Measurements from ENCODE around the gene BTBD9.

The BTBD9 gene

DNA sequence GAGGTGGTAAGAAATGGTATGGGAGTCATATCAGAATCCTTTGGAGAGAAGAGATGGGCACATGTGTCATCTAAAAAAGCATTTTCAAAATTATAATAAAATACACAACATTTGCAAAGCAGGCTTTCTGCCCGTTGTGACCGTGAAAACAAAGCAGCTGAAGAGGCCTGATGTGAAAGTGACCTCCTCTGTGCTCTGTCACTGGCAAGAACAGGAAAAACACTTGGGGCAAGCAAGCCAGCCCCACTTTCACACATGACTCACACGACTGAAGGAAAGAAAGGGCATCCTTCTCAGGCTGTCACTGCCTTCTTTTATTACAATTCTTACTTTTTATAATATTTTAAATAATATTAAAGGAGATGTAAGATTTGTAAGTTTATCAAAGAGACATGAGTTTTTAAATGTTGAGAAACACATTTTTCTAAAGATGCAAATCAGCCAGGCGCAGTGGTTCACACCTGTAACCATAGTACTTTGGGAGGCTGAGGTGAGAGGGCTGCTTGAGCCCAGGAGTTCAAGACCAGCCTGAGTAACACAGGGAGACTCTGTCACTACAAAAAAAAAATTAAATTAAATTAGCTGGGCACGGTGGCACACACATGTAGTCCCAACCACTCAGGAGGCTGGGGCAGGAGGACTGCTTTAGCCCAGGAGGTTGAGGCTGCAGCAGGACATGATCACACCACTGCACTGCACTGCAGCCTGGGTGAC is 143.7 kb downstream of the BTBD9 start:
- DNase-seq (ENCODE audit: insufficient read length, low spot score), result no peak
- no peak for TF ChIP-seq POLR2A (IDR thresholded peaks at IDR 0.05; ENCODE audit: low read depth, low read length)
- FAIRE-seq, result peak; percentile 30

DNA sequence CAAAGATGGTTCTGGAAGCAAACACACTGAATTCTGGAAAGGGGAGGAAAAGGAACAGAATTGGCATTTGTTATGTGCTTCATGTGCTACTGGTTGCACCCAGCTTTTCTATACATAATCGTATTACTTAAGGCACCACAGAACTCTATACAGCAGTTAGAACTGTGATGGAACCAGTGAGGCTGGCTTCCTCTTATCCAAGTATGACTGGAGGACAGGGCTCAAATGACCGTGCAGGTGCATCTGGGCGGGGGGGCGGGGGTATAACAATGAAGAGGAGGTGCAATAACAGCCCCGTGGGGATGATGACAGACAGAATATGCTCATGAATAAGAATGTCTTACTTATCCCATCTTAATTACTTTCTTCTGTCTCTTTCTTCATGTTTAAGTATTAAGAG is 144.2 kb downstream of the BTBD9 start:
- FAIRE-seq (no peak), DNase-seq (ENCODE audit: insufficient read length, low spot score) (no peak)
- TF ChIP-seq POLR2A (IDR thresholded peaks at IDR 0.05; ENCODE audit: low read depth, low read length), result no peak

DNA sequence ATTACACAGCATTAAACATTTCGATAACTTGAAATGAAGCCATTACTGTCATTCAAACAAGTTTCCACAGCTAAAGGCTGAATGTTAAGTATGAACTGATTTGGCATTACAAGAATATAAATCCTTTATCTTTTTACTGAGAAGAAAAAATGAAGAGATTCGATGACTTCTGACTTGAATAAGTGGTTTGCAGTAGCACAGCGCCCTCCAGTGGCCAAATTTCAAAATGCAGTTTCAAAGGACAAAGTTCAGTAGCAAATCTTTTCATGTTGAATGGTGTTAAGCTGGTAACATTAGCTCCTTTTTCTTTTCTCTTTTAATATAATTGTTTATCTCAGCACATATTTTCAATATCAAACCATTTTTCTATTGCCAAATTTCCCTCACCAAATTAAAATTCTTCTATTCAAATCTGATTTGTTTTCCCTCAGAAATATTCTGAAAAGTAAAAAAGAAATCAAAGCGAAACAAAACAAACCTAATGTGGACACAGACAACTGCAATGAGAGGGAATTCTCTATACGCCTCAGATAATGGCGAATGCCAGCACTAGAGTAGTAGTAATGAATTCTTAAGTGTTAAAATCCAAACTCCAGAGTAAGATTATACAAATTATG is 145.7 kb downstream of the BTBD9 start:
- peak; percentile 96 for FAIRE-seq
- TF ChIP-seq POLR2A (IDR thresholded peaks at IDR 0.05; ENCODE audit: low read depth, low read length), result no peak
- no peak for DNase-seq (ENCODE audit: insufficient read length, low spot score)

DNA sequence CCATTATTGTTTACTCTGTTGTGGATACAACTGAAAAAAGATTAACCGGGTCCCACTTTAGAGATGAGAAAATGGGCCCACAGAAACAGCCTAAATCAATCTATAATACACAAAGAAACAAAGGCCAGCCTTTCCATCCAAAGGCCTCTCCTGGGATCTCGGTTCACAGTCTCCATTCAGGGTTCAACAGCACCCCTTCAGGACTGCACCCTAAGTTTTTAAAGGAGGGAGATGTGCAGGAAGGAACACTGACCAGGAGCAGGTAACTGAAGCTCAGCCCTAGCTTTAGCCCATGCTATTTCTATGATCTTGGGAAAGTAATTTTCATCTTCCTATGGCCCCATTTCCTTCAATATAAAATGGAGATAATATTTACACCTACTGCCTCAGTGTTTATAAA is 147.7 kb downstream of the BTBD9 start:
- TF ChIP-seq POLR2A (IDR thresholded peaks at IDR 0.05; ENCODE audit: low read depth, low read length), result no peak
- no peak for DNase-seq (ENCODE audit: insufficient read length, low spot score)
- peak; percentile 68 for FAIRE-seq

DNA sequence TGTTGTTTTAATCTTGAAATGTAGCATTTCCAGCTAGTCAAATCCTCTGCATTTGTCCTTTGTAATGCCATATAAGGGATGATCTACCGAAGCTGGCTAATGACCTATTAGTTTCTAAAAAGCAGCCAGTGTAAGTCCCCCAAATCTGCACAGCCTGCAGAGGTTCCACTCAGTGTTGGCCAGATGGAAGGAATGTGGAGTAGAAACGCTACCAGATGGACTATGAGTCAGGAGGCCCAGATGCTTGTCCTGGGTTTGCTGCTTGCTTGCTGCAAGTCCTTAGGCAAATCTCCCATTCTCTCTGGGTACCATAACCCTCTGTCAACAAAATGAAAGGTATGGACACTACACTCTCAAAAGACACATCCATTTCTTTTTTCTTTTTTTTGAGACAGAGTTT is 149.8 kb downstream of the BTBD9 start:
- FAIRE-seq (no peak), DNase-seq (ENCODE audit: insufficient read length, low spot score) (no peak)
- TF ChIP-seq POLR2A (IDR thresholded peaks at IDR 0.05; ENCODE audit: low read depth, low read length), result no peak

DNA sequence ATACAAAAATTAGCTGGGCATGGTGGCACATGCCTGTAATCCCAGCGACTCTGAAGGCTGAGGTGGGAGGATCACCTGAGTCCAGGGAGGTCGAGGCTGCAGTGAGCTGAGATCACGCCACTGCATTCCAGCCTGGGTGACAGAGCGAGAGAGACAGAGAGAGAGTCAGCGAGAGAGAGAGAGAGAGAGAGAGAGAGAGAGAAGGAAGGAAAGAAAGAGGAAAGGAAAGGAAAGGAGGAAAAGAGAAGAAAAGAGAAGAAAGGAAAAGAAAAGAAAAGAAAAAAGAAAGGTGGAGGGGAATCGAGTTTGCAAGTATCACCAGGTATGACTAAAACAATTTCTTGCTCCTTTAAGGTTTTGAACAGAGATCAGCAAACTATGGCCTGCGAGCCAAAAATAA is 152.3 kb downstream of the BTBD9 start:
- FAIRE-seq, result no peak
- no peak for TF ChIP-seq POLR2A (IDR thresholded peaks at IDR 0.05; ENCODE audit: low read depth, low read length)
- no peak for DNase-seq (ENCODE audit: insufficient read length, low spot score)

DNA sequence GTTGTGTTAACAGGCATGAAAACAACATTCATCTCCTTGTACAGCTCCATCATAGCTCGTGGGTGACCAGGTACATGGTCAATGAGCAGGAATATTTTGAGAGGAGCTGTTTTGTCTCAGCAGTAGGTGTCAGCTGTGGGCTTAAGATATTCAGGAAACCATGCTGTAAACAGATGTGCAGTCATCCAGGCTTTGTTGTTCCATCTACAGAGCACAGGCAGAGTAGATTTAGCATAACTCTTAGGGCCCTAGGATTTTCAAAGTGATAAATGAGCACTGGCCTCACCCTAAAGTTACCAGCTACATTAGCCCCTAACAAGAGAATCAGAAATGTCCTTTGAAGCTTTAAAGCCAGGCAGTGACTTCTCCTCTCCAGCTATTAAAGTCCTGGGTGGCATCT is 154.2 kb downstream of the BTBD9 start:
- no peak for FAIRE-seq
- no peak for DNase-seq (ENCODE audit: insufficient read length, low spot score)
- TF ChIP-seq POLR2A (IDR thresholded peaks at IDR 0.05; ENCODE audit: low read depth, low read length), result no peak

DNA sequence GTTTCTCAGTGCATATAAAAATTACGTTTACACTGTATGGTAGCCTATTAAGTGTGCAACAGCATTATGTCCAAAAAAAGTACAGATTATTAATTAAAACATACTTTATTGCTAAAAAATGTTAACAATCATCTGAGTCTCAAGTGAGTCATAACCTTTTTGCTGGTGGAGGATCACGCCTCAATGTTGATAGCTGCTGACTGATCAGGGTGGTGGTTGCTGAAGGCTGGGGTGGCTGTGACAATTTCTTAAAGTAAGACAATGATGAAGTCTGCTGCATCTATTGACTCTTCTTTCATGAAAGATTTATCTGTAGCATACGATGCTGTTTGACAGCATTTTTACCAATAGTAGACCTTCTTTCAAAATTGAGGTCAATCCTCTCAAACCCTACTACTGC is 155.1 kb downstream of the BTBD9 start:
- DNase-seq (ENCODE audit: insufficient read length, low spot score) (no peak), FAIRE-seq (no peak)
- TF ChIP-seq POLR2A (IDR thresholded peaks at IDR 0.05; ENCODE audit: low read depth, low read length), result no peak

DNA sequence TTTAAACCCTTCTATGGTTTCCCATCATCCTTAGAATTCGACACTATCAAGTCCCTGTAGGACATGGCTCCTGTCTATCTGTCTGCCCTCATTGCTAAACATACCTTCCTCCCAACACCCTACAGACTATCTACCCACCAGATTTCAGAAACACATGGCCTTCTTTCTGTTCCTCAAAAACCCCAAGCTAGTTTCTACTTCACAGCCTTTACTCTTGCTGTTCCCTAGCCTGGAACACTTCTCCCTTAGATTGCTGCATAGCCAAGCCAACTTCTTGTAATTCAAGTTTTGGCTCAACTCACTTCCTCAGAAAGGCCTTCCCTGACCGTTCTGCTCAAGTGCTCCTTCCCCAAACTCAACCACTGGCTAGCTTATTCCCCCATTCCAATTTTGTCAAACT is 156.2 kb downstream of the BTBD9 start:
- DNase-seq (ENCODE audit: insufficient read length, low spot score), result no peak
- no peak for FAIRE-seq
- no peak for TF ChIP-seq POLR2A (IDR thresholded peaks at IDR 0.05; ENCODE audit: low read depth, low read length)

DNA sequence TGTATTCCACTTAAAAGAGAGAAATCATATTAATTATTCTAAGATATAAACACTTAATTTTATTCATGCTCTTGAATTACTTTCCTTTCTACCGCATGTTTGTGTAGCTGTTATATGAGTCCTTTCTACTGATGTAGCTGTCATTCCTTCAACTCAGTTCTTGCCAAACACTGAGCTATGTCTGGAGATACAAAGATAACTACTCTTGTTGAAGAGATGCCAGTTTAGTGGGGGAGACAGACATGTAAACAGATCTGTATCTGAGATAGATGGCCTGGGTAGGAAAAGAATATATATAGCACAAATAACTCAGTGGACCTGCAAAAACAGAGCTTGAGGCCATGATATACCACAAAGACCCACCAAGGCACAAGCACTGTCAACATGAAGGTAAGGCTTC is 157.3 kb downstream of the BTBD9 start:
- FAIRE-seq, result no peak
- TF ChIP-seq POLR2A (IDR thresholded peaks at IDR 0.05; ENCODE audit: low read depth, low read length), result no peak

DNA sequence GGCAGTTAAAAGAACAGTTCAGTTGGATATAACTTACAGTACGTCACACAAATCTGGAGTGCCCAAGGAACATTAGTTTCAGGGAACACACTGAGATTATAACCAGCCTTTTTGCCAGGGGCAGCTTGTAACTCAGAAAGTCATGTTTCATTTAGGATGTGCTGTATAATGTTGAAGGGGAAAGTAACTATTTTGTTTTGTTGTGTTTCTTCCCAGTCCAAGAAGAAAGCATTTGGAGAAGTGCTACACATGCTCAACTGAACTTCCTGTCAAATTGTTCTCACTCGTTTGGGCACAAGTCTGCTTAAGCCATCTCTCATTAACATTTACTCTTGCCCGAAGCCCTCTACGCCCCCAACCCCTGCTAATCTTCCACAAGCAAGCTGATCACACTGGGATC is 157.9 kb downstream of the BTBD9 start:
- no peak for TF ChIP-seq POLR2A (IDR thresholded peaks at IDR 0.05; ENCODE audit: low read depth, low read length)
- no peak for DNase-seq (ENCODE audit: insufficient read length, low spot score)
- no peak for FAIRE-seq

More for the DNA sequence above, 157.3 kb downstream of the BTBD9 start:
- DNase-seq (ENCODE audit: insufficient read length, low spot score), result no peak

DNA sequence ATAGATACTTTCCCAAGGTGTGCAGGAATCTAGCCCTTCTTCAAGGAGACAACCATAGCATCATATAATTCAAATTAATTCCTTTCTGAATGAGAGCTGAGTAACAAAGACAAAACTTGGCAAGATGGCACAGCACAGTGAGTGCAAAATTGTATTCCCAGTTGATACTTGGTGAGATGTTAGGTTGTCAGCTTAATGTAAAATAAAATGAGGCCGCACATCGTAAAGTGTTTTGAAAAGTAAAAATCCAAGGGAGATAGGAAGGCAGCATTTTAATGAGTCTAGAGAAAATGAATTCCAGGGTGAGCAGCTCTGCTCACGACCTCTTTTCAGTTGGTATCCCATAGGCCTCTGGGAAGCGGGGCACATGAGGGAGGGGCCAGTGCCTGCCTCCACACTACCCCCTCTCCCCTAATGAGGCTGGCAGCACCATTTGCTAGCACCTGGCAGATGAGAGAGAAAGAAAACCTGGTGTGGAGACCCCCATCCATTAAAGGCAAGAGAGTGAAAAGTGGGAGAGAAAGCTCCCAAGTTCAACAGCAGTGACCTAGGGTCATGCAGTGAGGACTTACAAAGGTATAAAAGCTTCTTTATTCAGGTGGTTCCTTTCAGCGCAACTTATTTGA is 158.4 kb downstream of the BTBD9 start:
- no peak for FAIRE-seq
- DNase-seq (ENCODE audit: insufficient read length, low spot score), result no peak
- TF ChIP-seq POLR2A (IDR thresholded peaks at IDR 0.05; ENCODE audit: low read depth, low read length), result no peak

DNA sequence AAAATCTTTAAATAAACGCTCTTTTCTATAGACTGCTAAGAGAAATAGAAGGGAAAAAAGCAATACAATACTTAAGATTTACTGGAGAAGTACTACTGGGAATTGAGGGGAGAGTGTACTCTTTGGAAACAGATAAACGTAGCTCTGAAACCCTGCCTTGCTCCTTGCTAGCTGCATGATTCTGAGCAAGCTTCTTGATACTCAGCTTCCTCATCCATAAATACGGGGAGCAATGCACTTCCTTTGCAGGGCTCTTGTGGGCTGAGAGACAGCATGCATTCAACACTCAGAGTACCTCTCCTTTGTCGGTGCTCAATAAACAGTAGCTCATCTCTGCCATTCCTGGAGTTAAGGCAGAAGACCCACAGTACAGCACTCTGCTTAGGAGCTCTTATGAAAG is 159.7 kb downstream of the BTBD9 start:
- no peak for TF ChIP-seq POLR2A (IDR thresholded peaks at IDR 0.05; ENCODE audit: low read depth, low read length)
- no peak for DNase-seq (ENCODE audit: insufficient read length, low spot score)
- no peak for FAIRE-seq

DNA sequence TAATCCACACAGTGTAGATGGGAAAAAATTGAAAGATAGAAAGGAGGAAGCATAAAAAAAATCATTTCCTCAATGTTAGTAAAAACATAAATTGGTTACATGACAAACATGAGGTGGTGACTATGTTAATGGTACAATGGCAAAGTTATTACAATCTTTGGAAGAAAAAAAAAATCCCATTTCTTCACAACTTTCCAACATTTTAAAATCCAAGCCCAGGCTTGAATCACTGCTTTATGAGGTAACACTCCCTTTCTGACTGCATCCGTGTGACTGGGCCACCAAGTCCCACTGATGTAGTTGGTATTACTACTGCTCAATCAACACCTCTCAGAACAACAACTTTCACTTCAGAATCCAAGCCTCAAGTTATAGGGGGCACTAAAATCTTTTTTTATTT is 160.4 kb downstream of the BTBD9 start:
- no peak for DNase-seq (ENCODE audit: insufficient read length, low spot score)
- TF ChIP-seq POLR2A (IDR thresholded peaks at IDR 0.05; ENCODE audit: low read depth, low read length), result no peak
- FAIRE-seq, result no peak

DNA sequence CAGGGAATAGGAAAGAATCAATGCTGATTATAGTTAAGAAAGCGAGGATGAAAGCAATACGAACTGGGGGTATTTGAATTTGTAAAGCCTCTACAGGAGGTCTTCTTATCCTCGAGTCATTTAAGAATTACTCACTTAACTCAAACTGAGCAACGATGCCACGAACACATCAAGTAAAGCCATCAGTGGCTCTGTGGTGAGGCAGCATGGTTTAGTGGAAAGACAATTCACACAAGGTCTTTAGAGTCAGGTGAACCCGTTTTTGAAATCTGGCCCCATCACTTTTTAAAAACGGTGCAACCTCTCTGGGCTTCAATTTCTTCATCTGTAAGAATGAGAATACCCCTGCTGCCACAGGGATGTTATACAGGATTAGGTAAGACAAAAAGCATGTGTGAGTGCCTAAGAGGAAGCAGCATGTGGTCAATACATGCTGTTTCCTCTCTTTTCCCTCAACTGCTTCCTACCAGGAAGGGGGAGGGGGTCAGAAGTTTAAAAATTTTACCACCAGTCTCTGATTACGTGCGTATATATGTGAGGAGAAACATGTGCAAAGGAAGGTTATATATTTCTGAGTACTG is 162.0 kb downstream of the BTBD9 start:
- no peak for DNase-seq (ENCODE audit: insufficient read length, low spot score)

More for the DNA sequence above, 162.0 kb downstream of the BTBD9 start:
- FAIRE-seq, result no peak
- no peak for TF ChIP-seq POLR2A (IDR thresholded peaks at IDR 0.05; ENCODE audit: low read depth, low read length)
